Activated naive CD4-positive, alpha-beta T cell treated with anti-CD3 and anti-CD28 coated beads for 36 hours (primary cell): Measurements from ENCODE around the gene RARRES1. TPM values are rescaled to one million over a fixed set of nuclear protein-coding genes. Genes with fewer than 3 reads are reported as not detected.

Experiments used
- CTCF ChIA-PET: fragments of 350-600 bp; sonication (Branson Sonifier 250); formaldehyde crosslinking; loops from one replicate; lab custom pipeline; 2021; ENCODE audit warnings: antibody characterized with exemption; lab: Charles Lee
- DNase-seq: peaks from one replicate; pipeline ENCODE4 v3.0.0-alpha.2; 2020
- H3K27ac Mint-ChIP-seq: one replicate; pipeline ENCODE4 v1.8.0; 2021; ENCODE audit warnings: mild to moderate bottlenecking, mixed read lengths
- H3K27me3 Mint-ChIP-seq: one replicate; pipeline ENCODE4 v1.8.0; 2021; ENCODE audit warnings: low read depth, mixed read lengths
- H3K36me3 Mint-ChIP-seq: one replicate; pipeline ENCODE4 v1.8.0; 2021; ENCODE audit warnings: low read depth, mixed read lengths
- H3K4me1 Mint-ChIP-seq: one replicate; pipeline ENCODE4 v1.8.0; 2021; ENCODE audit warnings: low read depth, mixed read lengths
- H3K4me3 Mint-ChIP-seq: one replicate; pipeline ENCODE4 v1.8.0; 2021; ENCODE audit warnings: mild to moderate bottlenecking, moderate library complexity, mixed read lengths
- H3K9me3 Mint-ChIP-seq: one replicate; pipeline ENCODE4 v1.8.0; 2021; ENCODE audit warnings: mixed read lengths
- intact Hi-C: fragments of 100-400 bp; cut with micrococcal nuclease; formaldehyde crosslinking; loops from one replicate; pipeline ENCODE4 v1.15.1; 2023
- total RNA-seq, 2 experiments: library from RNA; stranded (reverse); gene quantifications; one replicate each; pipeline ENCODE4 v1.2.3, GENCODE V29; 2021

RARRES1 gene
- total RNA-seq, 2 experiments from 2014 or later: not detected

DNA sequence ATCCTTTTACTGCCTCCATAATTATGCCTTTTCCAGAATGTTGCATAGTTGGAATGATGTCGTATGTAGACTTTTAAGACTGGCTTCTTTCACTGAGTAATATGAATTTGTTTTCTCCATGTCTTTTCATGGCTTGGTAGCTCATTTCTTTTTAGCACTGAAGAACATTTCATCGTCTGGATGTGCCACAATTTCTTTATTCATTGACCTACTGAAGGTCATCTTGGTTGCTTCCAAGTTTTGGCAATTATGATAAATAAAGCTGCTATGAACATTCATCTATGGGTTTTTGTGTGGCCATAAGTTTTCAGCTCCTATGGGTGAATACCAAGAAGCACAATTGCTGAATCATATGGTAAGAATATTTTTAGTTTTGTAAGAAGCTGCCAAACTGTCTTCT, 23.2 kb upstream of the RARRES1 start:
- no peaks in the 10 kb centered on the region for H3K27me3 Mint-ChIP-seq
- no peaks in the 10 kb centered on the region for H3K4me1 Mint-ChIP-seq
- intact Hi-C loops: no loop called here
- CTCF ChIA-PET: interaction anchor here (0.7 kb wide), 1 partner anchor 36 kb away, joined by 3 read pairs; no protein-coding TSS in a partner anchor
- no peak for DNase-seq
- H3K36me3 Mint-ChIP-seq: no peaks in the 10 kb centered on the region
- H3K9me3 Mint-ChIP-seq: no peaks in the 10 kb centered on the region
- no peak overlapping the region for H3K27ac Mint-ChIP-seq
- no peak overlapping the region for H3K4me3 Mint-ChIP-seq

DNA sequence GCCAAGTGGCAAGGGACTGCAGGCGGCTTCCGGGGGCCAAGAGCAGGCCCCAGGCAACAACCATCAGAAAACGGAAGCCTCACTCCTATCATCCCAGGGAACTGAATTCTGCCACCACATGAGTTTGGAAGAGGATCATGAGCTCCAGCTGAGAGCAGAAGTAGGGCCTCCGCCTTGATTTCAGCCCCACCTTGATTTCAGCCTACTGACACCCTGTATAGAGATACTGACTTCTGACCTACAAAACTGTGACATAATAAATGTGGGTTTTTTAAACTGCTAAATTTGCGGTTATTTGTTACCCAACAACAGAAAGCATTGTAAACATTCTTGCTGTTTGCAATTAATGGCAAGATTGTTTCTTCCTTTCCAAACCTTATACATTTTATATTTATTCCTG, 21.6 kb upstream of the RARRES1 start:
- intact Hi-C loops: no loop called here
- CTCF ChIA-PET: no interaction called here

DNA sequence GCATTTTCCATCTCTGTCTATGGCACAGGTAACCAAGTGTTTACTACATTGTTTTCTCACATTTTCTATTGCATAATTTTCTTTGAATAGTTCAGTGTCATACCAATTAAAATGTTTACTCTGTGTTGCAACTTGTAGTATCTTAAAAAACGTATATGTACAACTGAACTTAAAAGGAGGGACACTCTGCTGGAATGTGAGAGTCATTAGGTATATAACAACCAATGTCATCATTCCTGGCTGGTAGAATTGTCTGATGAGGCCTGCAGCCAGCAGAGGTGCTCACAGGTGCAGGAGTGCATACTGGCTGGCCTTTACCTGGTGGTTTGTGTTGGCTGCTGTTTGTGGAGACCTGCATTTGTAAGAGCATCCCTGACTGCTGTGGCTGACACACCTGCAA, 19.1 kb upstream of the RARRES1 start:
- H3K27ac Mint-ChIP-seq: no peak overlapping the region
- CTCF ChIA-PET: no interaction called here
- H3K27me3 Mint-ChIP-seq: no peaks in the 10 kb centered on the region
- peaks cover 2% of the 10 kb centered on the region for H3K36me3 Mint-ChIP-seq
- H3K4me1 Mint-ChIP-seq: peaks cover 1% of the 10 kb centered on the region
- no peak for DNase-seq
- no peaks in the 10 kb centered on the region for H3K9me3 Mint-ChIP-seq
- no peak overlapping the region for H3K4me3 Mint-ChIP-seq
- intact Hi-C loops: no loop called here

More for the DNA sequence above, 21.6 kb upstream of the RARRES1 start:
- no peaks in the 10 kb centered on the region for H3K27me3 Mint-ChIP-seq
- H3K27ac Mint-ChIP-seq: no peak overlapping the region
- H3K4me1 Mint-ChIP-seq: no peaks in the 10 kb centered on the region
- no peak for DNase-seq
- H3K36me3 Mint-ChIP-seq: peaks cover 2% of the 10 kb centered on the region
- H3K9me3 Mint-ChIP-seq: no peaks in the 10 kb centered on the region
- H3K4me3 Mint-ChIP-seq: no peak overlapping the region

DNA sequence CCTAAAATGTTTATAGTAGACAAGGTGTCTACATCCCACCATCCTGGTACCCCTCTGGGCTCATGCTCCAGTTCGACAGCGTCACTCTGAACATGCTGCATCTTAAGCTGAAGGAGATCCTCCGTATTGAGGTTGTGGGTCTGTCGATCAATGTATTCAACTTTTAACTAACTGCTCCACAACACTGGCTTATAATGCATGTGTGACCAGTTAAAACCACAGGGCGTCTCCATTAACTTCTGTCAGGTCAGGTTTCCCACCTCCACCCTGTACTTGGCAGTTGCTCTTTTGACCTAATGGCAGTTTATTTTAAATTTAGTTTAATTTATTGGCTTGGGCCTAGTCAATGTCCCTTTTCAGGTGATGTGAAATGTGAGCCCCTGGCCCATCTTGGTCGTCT, 17.8 kb upstream of the RARRES1 start:
- H3K36me3 Mint-ChIP-seq: peaks cover 2% of the 10 kb centered on the region
- H3K4me3 Mint-ChIP-seq: no peak overlapping the region
- no peak for DNase-seq
- CTCF ChIA-PET: interaction anchor here (1.6 kb wide), 1 partner anchor 41 kb away, joined by 3 read pairs; no protein-coding TSS in a partner anchor
- H3K9me3 Mint-ChIP-seq: no peaks in the 10 kb centered on the region
- no peak overlapping the region for H3K27ac Mint-ChIP-seq
- H3K4me1 Mint-ChIP-seq: peaks cover 1% of the 10 kb centered on the region
- no peaks in the 10 kb centered on the region for H3K27me3 Mint-ChIP-seq
- intact Hi-C loops: no loop called here

DNA sequence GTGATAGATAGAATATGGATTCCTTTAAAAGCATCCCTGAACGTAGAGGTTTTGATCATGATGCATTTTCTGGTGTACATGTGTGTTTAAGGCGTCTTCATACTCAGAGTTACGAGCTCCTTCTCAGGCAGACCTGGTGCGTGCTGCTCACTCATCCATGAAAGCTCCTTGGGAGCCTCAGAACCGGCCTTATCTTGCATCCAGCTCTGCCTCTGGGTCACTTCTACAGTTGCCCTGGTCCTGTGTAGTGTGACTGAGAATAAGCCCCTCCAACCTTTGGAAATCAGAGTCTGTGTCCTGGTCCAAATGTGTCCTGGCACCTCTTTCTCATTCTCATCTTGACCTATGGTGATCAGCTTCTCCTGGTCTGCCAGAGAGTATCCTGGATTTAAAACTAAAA, 17.3 kb upstream of the RARRES1 start:
- Mint-ChIP-seq H3K4me1 (peaks cover 1% of the 10 kb centered on the region), H3K27ac (no peak overlapping the region), H3K9me3 (no peaks in the 10 kb centered on the region), H3K4me3 (no peak overlapping the region), H3K36me3 (peaks cover 2% of the 10 kb centered on the region), H3K27me3 (no peaks in the 10 kb centered on the region)
- CTCF ChIA-PET: interaction anchor here (1.6 kb wide), 1 partner anchor 42 kb away, joined by 3 read pairs; no protein-coding TSS in a partner anchor
- intact Hi-C loops: no loop called here
- DNase-seq: no peak

DNA sequence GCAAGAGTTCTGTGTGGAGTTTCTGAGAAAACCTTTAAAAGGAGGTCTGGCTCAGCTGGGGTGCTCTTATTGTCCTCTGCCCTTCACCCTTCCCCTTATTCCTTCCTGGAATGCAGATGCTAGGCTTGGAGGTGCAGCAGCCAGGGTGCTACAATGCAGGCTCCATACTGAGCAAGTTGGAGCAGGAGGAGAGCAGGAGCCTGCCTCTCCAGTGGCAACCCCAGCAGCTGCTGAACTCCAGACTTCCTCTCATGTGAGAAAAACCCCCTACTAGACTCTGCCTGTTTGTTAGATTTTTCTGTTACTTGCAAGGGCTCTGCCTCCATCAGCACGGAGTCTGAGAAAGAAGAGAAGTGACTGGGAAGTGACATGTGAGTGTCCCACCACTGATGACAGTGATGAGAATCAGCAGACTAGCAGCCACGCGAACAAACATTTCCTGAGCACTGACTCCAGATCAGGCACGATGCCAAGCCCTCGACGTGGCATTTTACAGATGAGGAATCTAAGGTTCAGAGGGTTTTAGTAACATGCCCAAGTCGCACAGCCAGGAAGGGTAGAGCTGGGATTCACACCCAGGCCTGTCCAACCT, 16.1 kb upstream of the RARRES1 start:
- Mint-ChIP-seq H3K27ac (no peak overlapping the region), H3K4me1 (peaks cover 1% of the 10 kb centered on the region)
- no peak for DNase-seq

DNA sequence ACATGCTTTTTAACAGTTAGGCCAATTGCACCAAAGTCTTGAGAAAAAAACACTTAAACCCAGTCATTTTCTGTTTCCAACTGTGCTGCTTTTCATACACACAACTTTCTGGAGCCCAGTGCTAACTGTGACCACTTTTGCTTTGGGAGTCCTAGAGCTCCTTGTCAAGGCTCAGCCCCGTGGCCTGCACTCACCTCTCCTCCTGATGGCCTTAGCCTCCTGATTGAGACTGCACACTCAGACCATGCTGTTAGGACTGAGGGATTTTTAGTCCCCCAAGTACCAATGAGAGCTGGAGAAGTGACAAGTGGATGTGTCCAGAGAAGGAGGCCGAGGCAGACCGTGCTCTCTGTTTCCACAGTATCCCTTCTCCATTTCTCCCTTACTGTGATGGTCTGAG, 15.2 kb upstream of the RARRES1 start:
- Mint-ChIP-seq H3K27me3 (no peaks in the 10 kb centered on the region), H3K4me3 (no peak overlapping the region), H3K4me1 (peaks cover 3% of the 10 kb centered on the region), H3K9me3 (no peaks in the 10 kb centered on the region), H3K36me3 (peaks cover 6% of the 10 kb centered on the region), H3K27ac (no peak overlapping the region)
- intact Hi-C loops: no loop called here
- CTCF ChIA-PET: no interaction called here
- no peak for DNase-seq

More for the DNA sequence above, 16.1 kb upstream of the RARRES1 start:
- Mint-ChIP-seq H3K27me3 (no peaks in the 10 kb centered on the region), H3K4me3 (no peak overlapping the region), H3K36me3 (peaks cover 6% of the 10 kb centered on the region), H3K9me3 (no peaks in the 10 kb centered on the region)
- CTCF ChIA-PET: interaction anchor here (0.9 to 1.6 kb wide), 2 partner anchors 21 to 43 kb away, joined by 3 read pairs; no protein-coding TSS in a partner anchor
- intact Hi-C loops: no loop called here

DNA sequence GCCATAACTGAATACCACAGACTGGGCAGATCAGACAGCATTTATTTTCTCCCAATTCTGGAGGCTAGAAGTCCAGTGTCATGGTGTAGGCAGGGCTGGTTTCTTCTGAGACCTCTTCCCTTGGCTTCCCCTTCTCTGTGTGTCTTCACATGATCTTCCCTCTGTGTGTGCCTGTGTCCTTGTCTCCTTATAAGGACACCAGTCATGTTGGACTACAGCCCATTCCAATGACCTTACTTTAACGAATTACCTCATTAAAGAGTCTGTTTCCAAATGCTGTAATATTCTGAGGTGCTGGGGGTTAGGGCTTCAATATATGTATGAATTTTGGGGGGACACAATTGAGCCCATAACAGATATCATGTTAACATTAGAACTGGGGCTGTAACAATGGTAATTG, 13.3 kb upstream of the RARRES1 start:
- intact Hi-C loops: no loop called here
- no peak overlapping the region for H3K27ac Mint-ChIP-seq

DNA sequence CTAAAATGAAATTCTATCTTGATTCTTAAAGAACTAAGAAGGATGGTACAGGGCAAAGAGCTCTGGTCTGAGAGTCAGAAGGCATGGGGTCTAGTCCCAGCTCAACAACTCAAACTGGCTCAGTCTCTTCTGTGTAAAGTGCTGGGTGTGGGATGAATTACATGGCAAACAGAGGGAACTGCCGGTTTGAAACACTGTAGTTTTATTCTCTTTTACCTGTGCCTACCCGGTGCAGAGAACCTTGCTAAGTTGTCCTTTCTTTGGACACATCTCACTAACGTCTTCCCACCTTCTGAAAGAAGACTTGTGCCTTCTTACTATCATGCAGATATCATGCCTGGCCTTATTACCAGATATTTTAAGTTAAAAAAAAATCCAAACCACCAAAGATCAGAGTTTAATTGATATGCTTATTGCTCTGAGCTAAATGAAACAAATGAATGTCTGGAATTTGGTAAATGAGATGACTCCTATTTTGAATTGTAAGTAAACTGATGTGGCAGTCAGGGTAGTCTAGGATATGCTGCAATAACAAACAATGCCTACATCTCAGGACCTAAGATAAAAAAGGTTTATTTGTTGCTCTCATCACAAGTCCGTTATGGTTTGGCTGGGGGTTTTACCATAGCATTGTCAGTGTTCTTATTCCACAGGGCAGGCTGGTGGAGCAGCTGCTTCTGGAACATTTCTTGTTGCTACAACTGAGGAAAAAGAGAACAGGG, 12.5 kb upstream of the RARRES1 start:
- CTCF ChIA-PET: interaction anchor here (0.6 kb wide), 1 partner anchor 18 kb away, joined by 4 read pairs; no protein-coding TSS in a partner anchor
- intact Hi-C loops: no loop called here
- no peak overlapping the region for H3K27ac Mint-ChIP-seq
- no peak for DNase-seq
- H3K4me3 Mint-ChIP-seq: no peak overlapping the region
- H3K4me1 Mint-ChIP-seq: peaks cover 11% of the 10 kb centered on the region
- H3K9me3 Mint-ChIP-seq: no peaks in the 10 kb centered on the region
- H3K27me3 Mint-ChIP-seq: no peaks in the 10 kb centered on the region
- H3K36me3 Mint-ChIP-seq: peaks cover 9% of the 10 kb centered on the region

More for the DNA sequence above, 13.3 kb upstream of the RARRES1 start:
- Mint-ChIP-seq H3K36me3 (peaks cover 9% of the 10 kb centered on the region), H3K4me1 (peaks cover 11% of the 10 kb centered on the region), H3K27me3 (no peaks in the 10 kb centered on the region), H3K9me3 (no peaks in the 10 kb centered on the region), H3K4me3 (no peak overlapping the region)
- CTCF ChIA-PET: no interaction called here
- no peak for DNase-seq

DNA sequence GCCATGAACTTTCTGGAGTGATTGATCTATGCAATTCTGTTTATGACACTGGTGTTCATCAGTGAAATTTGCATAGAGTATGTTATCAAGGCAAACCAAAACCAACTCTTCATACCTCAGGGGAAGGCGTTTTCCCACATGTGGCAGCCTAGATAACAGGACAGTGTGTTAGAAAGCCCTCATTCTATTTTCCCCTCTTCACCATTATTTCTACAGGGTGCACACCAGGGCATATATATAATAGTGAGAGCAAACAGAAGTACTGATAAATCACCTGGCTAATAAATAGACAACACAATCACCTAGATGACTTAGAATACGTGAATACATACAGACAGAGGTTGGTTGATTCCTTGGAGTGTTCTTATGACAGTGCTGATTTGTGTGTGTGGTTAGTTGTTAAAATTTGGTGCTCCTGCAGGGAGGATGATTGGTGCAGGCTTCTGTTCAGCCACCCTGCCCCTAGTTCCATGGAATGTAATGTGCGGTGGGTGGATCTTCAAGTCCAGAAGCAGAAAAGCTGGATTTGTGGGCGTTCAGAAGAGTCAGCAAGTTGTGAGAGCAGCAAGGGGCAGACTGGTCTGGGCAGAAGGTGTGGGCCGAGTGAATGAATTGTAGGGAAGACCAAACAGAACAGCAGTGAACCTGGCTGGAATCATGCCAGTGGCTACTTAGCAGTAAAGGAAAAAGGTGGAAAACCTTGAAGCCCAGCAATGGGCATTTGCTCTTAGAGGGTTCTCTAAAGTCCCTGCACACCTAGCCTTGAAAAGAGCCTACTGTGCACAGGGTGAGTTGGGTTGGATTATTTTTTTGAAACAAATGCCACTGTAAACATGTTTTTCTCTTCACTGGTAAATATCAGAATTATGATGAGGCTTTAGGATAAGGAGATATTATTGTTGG, 11.7 kb upstream of the RARRES1 start:
- CTCF ChIA-PET: interaction anchor here (0.6 to 0.7 kb wide), 2 partner anchors 9 to 17 kb away, joined by 3 to 4 read pairs; no protein-coding TSS in a partner anchor
- Mint-ChIP-seq H3K4me3 (no peak overlapping the region), H3K27me3 (no peaks in the 10 kb centered on the region), H3K27ac (no peak overlapping the region), H3K4me1 (peaks cover 11% of the 10 kb centered on the region), H3K9me3 (no peaks in the 10 kb centered on the region), H3K36me3 (peaks cover 7% of the 10 kb centered on the region)
- no peak for DNase-seq
- intact Hi-C loops: no loop called here

DNA sequence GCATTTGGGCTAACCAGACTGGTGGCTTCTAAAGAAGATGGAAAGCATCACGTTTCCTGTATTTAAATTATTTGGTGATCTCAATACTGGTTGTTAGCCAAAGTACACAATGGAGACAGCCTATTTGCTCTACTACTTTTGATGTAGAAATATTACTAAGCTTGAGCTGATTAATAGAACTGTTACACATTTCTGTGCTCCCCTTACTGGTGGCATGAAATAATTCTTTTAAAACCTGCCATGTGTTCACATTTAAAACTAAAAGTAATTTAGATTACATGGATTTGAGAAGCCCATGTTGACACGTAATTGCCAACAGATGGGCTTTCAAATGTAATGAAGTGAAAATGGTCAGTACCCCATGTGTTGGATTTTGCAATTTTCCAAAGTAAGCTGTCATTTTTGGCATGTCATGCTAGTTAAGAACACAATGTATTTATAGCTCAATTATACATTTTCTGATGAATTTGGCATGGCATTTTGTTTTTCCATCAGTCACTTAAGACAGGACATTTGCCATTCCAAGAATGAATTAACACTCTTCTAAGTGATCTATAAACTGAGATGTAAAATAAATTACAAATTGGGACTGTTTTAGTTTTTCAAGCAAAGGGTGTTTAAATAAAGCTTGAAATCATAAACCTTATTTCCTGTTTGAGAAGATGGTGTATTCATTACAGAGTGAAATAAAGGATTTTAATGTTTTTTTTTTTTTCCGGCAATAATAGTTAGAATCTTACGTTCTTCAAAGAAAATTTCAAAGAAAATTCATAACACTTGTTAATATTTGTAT, 10.8 kb upstream of the RARRES1 start:
- peaks cover 11% of the 10 kb centered on the region for H3K4me1 Mint-ChIP-seq
- H3K36me3 Mint-ChIP-seq: peaks cover 7% of the 10 kb centered on the region
- H3K27me3 Mint-ChIP-seq: no peaks in the 10 kb centered on the region
- H3K4me3 Mint-ChIP-seq: no peak overlapping the region
- H3K9me3 Mint-ChIP-seq: no peaks in the 10 kb centered on the region
- H3K27ac Mint-ChIP-seq: no peak overlapping the region
- DNase-seq: no peak
- CTCF ChIA-PET: interaction anchor here (0.7 to 1.2 kb wide), 2 partner anchors 10 to 48 kb away, joined by 3 read pairs; no protein-coding TSS in a partner anchor
- intact Hi-C loops: no loop called here
